SK-N-MC (cell line): ENCODE data around the gene RNU5D-1.
"Not testable (repeated sequence)": the region's sequence is repeated elsewhere in the genome, so short reads cannot be mapped to it uniquely, and the experiment has no call there.

ENCODE experiments used
- DNase-seq: peaks from one replicate; pipeline ENCODE4 v3.0.0-alpha.2; 2011; ENCODE audit warnings: low read depth, low spot score
- H3K27ac ChIP-seq: fragments of 200-600 bp; sonication (generic); 2 replicates; pipeline ENCODE4 v1.5.1; 2016; ENCODE audit warnings: mixed run types
- H3K36me3 ChIP-seq: fragments of 200-600 bp; sonication (generic); 2 replicates; pipeline ENCODE4 v1.6.1; 2017; ENCODE audit warnings: antibody characterized with exemption, low read length, mixed read lengths; ENCODE audit not compliant: insufficient read depth
- H3K4me3 ChIP-seq: fragments of 200-600 bp; sonication (generic); 2 replicates; pipeline ENCODE4 v1.5.1; 2016
- H3K9ac ChIP-seq: fragments of 200-600 bp; sonication (generic); 2 replicates; pipeline ENCODE4 v1.8.0; 2017; ENCODE audit warnings: mixed run types, mixed read lengths; ENCODE audit not compliant: insufficient read length
- H3K9me3 ChIP-seq: fragments of 200-600 bp; sonication (generic); 2 replicates; pipeline ENCODE4 v1.6.1; 2017; ENCODE audit warnings: low read depth, mild to moderate bottlenecking, antibody characterized with exemption, low read length, moderate library complexity, mixed read lengths
- EZH2 ChIP-seq: fragments of 200-600 bp; sonication (generic); IDR thresholded peaks from one replicate; pipeline ENCODE4 v1.6.1; 2017; ENCODE audit warnings: antibody characterized with exemption
- FOXP2 ChIP-seq: optimal IDR thresholded peaks from 2 replicates; pipeline ENCODE3; 2011; ENCODE audit warnings: mild to moderate bottlenecking, moderate library complexity; ENCODE audit not compliant: insufficient read depth; ENCODE audit errors: extremely low read length, control extremely low read depth
- POLR2AphosphoS5 ChIP-seq: IDR thresholded peaks from 2 replicates; pipeline ENCODE4 v1.6.1; 2012; ENCODE audit warnings: mild to moderate bottlenecking, low read depth, low read length, borderline replicate concordance

Gene RNU5D-1

GRCh38 chr1:44739307-44740178 lies 8.6 kb upstream of the RNU5D-1 start, which contains the start of gene KIF2C:
TSS of gene KIF2C (plus strand) at chr1:44739837. CDS start at chr1:44739933, 96 bp downstream.
- DNase-seq = peak; percentile 92
- peak within 1 kb of the TSS; percentile 91 for H3K27ac ChIP-seq

GRCh38 chr1:44738953-44739306 lies 8.0 kb upstream of the RNU5D-1 start:
- Histone ChIP-seq H3K4me3 (peak overlapping the region; percentile 82), H3K9ac (peak overlapping the region; percentile 88), H3K36me3 (peaks cover 28% of the 10 kb centered on the region), H3K27ac (peak overlapping the region; percentile 84)
- not testable (repeated sequence) for H3K9me3 ChIP-seq, DNase-seq

More at GRCh38 chr1:44739307-44740178, 8.6 kb upstream of the RNU5D-1 start, which contains the start of gene KIF2C:
- peak within 1 kb of the TSS; percentile 82 for H3K4me3 ChIP-seq
- TF ChIP-seq EZH2 (no peak), FOXP2 (peak; percentile 63), POLR2AphosphoS5 (peak; percentile 98)
- H3K9me3 ChIP-seq = no peaks in the 10 kb centered on the region
- H3K36me3 ChIP-seq = peaks cover 34% of the 10 kb centered on the region
- peak within 1 kb of the TSS; percentile 93 for H3K9ac ChIP-seq

GRCh38 chr1:44735992-44736391 lies 5.0 kb upstream of the RNU5D-1 start:
- Histone ChIP-seq H3K36me3 (peaks cover 4% of the 10 kb centered on the region; the same call in 1 of the 2 replicates), H3K9me3 (no peaks in the 10 kb centered on the region), H3K27ac (no peak overlapping the region), H3K4me3 (no peak overlapping the region), H3K9ac (no peak overlapping the region)
- DNase-seq = no peak
- TF ChIP-seq POLR2AphosphoS5 (no peak), EZH2 (no peak)

- no peak for TF ChIP-seq EZH2
- no peak for TF ChIP-seq POLR2AphosphoS5
- TF ChIP-seq FOXP2 = no peak
- Histone ChIP-seq H3K9me3 (no peaks in the 10 kb centered on the region), H3K4me3 (no peak overlapping the region), H3K27ac (peak overlapping the region; percentile 33), H3K36me3 (no peaks in the 10 kb centered on the region), H3K9ac (no peak overlapping the region)
- DNase-seq = no peak
Observed at GRCh38 chr1:44733784-44734183, 2.8 kb upstream of the RNU5D-1 start.

- no peak for DNase-seq
Observed at GRCh38 chr1:44733365-44733764, 2.4 kb upstream of the RNU5D-1 start.

GRCh38 chr1:44724955-44725698 lies 5.8 kb downstream of the RNU5D-1 start:
- Histone ChIP-seq H3K36me3 (no peaks in the 10 kb centered on the region), H3K9me3 (no peaks in the 10 kb centered on the region)
- DNase-seq = no peak

More at GRCh38 chr1:44733365-44733764, 2.4 kb upstream of the RNU5D-1 start:
- Histone ChIP-seq H3K27ac (peak overlapping the region; percentile 33), H3K4me3 (no peak overlapping the region), H3K9me3 (no peaks in the 10 kb centered on the region), H3K9ac (no peak overlapping the region), H3K36me3 (no peaks in the 10 kb centered on the region)
- TF ChIP-seq POLR2AphosphoS5 (no peak), EZH2 (no peak), FOXP2 (no peak)

GRCh38 chr1:44724296-44724954 lies 6.5 kb downstream of the RNU5D-1 start:
- H3K27ac ChIP-seq = no peak overlapping the region
- no peaks in the 10 kb centered on the region for H3K36me3 ChIP-seq
- TF ChIP-seq EZH2 (no peak), POLR2AphosphoS5 (no peak), FOXP2 (no peak)
- H3K4me3 ChIP-seq = no peak overlapping the region
- H3K9me3 ChIP-seq = no peaks in the 10 kb centered on the region
- DNase-seq = no peak
- no peak overlapping the region for H3K9ac ChIP-seq

More at GRCh38 chr1:44724955-44725698, 5.8 kb downstream of the RNU5D-1 start:
- Histone ChIP-seq H3K4me3 (no peak overlapping the region), H3K27ac (no peak overlapping the region), H3K9ac (no peak overlapping the region)
- TF ChIP-seq POLR2AphosphoS5 (no peak), FOXP2 (no peak), EZH2 (no peak)
